A549 (cell line): ENCODE data around the gene EPB41L4B.

Experiments used
- CEBPB ChIP-seq, 2 experiments: fragments of >200 bp in 1 of 2; sonication (Bioruptor Twin) in 1 of 2; formaldehyde crosslinking in 1 of 2; IDR thresholded peaks; 2 replicates each; pipeline ENCODE4 v1.6.1; 2012 to 2016
- CTCF ChIP-seq: fragments of >200 bp; sonication (Bioruptor Twin); formaldehyde crosslinking; IDR thresholded peaks from 3 replicates; pipeline ENCODE4 v1.5.1; 2016
- ELK1 ChIP-seq: fragments of 150-350 bp; IDR thresholded peaks from 2 replicates; pipeline ENCODE4 v1.6.1; 2014; ENCODE audit warnings: low read depth, mild to moderate bottlenecking, low read length
- EP300 ChIP-seq, 2 experiments: fragments of >200 bp; sonication (Bioruptor Twin); formaldehyde crosslinking; IDR thresholded peaks; 2 replicates in 1 of 2; 3 replicates in 1 of 2; pipeline ENCODE4 v1.6.1; 2016 to 2017
- ESRRA ChIP-seq: fragments of 150-350 bp; IDR thresholded peaks from 2 replicates; pipeline ENCODE4 v1.6.1; 2014; ENCODE audit warnings: mild to moderate bottlenecking, low read length, borderline replicate concordance
- MAX ChIP-seq: IDR thresholded peaks from 2 replicates; pipeline ENCODE4 v1.6.1; 2012
- NPAS2 ChIP-seq: fragments of 250-450 bp; sonication (Bioruptor Pico); IDR thresholded peaks from 2 replicates; pipeline ENCODE4 v1.8.0; 2022; ENCODE audit warnings: mild to moderate bottlenecking, moderate library complexity, borderline replicate concordance
- NR3C1 ChIP-seq: fragments of >200 bp; sonication (Bioruptor Twin); formaldehyde crosslinking; IDR thresholded peaks from 3 replicates; pipeline ENCODE4 v1.6.1; 2017
- RAD21 ChIP-seq, 2 experiments: fragments of >200 bp in 1 of 2; sonication (Bioruptor Twin) in 1 of 2; formaldehyde crosslinking in 1 of 2; IDR thresholded peaks in 1 of 2; conservative IDR thresholded peaks in 1 of 2; 2 replicates in 1 of 2; 3 replicates in 1 of 2; pipeline ENCODE4 v1.6.1; 2012 to 2018; ENCODE audit warnings: inconsistent platforms in 1 of 2
- SMC3 ChIP-seq: fragments of >200 bp; sonication (Bioruptor Twin); formaldehyde crosslinking; IDR thresholded peaks from 3 replicates; pipeline ENCODE4 v1.6.1; 2018; ENCODE audit warnings: inconsistent platforms
- TP53 ChIP-seq: fragments of 250-450 bp; sonication (Bioruptor Pico); IDR thresholded peaks from 2 replicates; pipeline ENCODE4 v1.5.0; 2021; ENCODE audit warnings: mild to moderate bottlenecking, moderate library complexity
- USF2 ChIP-seq: fragments of 450-650 bp; IDR thresholded peaks from 2 replicates; pipeline ENCODE4 v1.6.1; 2014; ENCODE audit warnings: antibody characterized with exemption

GRCh38 chr9:109317311-109317978 lies 3.4 kb downstream of the EPB41L4B start:
- TF ChIP-seq CTCF (no peak), NPAS2 (CRISPR knock-in tag) (no peak), RAD21 (conservative IDR thresholded peaks at IDR 0.05 in 1 of 2, IDR thresholded peaks at IDR 0.05 in 1 of 2) (no peak), ESRRA (no peak), TP53 (no peak), SMC3 (no peak), EP300 (IDR thresholded peaks at IDR 0.05) (no peak), CEBPB (IDR thresholded peaks at IDR 0.05) (no peak), NR3C1 (no peak), MAX (no peak), ELK1 (no peak), USF2 (no peak)
